ENCODE results near the gene SVIL.
"Not testable (repeated sequence)": the region's sequence is repeated elsewhere in the genome, so short reads cannot be mapped to it uniquely, and the experiment has no call there.

The SVIL gene

DNA sequence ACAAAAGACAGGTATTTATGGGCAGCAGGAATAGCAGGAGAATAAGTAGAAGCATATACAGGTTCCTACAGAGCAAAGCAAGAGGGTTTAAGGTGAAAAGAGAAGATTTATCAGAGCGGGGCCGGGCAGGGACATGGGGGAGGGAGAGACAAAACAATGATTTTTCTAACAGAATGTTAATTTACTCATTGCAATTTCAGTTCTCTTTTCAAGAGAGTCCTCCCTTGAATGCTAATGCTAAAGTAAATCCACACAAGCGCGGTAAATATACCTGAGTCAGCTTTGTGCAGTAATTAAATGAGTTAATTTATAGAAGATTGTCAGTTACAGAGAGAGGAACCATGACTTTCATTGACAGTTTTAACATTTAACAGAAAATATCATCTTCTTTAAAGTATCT is 127.0 kb downstream of the SVIL start:
- H3K36me3 ChIP-seq (ENCODE audit: insufficient read depth, low read length); H3K27ac ChIP-seq (ENCODE audit: low read depth, low read length); H3K4me3 ChIP-seq (ENCODE audit: low read depth, low read length); H3K27me3 ChIP-seq (ENCODE audit: insufficient read depth, low read length); H3K4me1 ChIP-seq (ENCODE audit: control insufficient read depth, insufficient read depth, low read length, unreplicated experiment); H3K79me2 ChIP-seq (ENCODE audit: control insufficient read depth, insufficient read depth, low read length, unreplicated experiment); H2AFZ ChIP-seq (ENCODE audit: low read length, unreplicated experiment): not testable (repeated sequence)

DNA sequence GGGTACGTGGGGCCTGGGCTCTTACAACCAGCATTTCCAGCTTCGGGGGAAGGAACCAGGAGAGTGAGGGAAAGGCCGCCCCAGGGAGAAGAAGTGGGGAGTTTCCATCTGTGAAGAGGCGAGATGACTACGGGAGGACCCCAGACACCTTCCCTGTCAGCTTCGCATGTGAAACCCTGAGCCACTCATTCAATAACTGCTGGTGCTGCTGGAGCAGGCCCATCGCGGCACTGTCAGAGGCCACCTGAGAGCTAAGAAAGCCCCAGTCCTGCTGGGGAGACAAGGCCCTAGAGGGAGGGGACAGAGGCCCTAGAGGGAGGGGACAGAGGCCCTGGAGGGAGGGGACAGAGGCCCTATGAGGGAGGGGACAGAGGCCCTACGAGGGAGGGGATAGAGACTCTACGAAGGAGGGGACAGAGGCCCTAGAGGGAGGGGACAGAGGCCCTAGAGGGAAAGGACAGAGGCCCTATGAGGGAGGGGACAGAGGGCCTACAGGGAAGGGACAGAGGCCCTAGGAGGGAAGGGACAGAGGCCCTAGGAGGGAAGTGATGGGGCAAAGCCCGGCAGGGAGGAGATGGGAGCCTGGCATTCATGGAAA is 128.3 kb downstream of the SVIL start:
- H3K27ac ChIP-seq (ENCODE audit: low read depth, low read length); H3K36me3 ChIP-seq (ENCODE audit: insufficient read depth, low read length); H3K79me2 ChIP-seq (ENCODE audit: control insufficient read depth, insufficient read depth, low read length, unreplicated experiment); H3K4me1 ChIP-seq (ENCODE audit: control insufficient read depth, insufficient read depth, low read length, unreplicated experiment); H3K4me3 ChIP-seq (ENCODE audit: low read depth, low read length); H2AFZ ChIP-seq (ENCODE audit: low read length, unreplicated experiment); H3K27me3 ChIP-seq (ENCODE audit: insufficient read depth, low read length): not testable (repeated sequence)

DNA sequence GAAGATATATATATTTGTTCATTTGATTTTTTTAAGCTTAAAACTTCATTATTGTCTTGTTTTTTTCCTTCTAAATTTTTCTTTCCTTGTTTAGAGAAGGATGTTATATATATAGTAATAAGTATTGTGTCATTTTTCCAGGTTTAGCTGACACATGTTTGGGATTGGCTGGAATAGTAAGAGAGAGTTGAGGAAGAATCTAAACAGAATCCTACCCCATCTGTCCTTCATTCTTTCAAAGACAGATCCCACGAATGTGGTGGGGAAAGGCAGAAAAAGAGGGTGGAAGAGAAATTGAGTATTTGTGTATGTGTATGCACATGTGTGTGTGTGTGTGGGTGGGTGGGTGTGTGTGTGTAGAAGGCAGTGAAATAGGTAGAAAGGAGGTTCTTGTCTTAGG is 132.4 kb downstream of the SVIL start:
- Histone ChIP-seq H3K27me3 (ENCODE audit: insufficient read depth, low read length) (no peaks in the 10 kb centered on the region), H3K36me3 (ENCODE audit: insufficient read depth, low read length) (no peaks in the 10 kb centered on the region; the same call in none of the 2 replicates), H3K4me1 (ENCODE audit: control insufficient read depth, insufficient read depth, low read length, unreplicated experiment) (peaks cover 11% of the 10 kb centered on the region), H2AFZ (ENCODE audit: low read length, unreplicated experiment) (no peak overlapping the region), H3K79me2 (ENCODE audit: control insufficient read depth, insufficient read depth, low read length, unreplicated experiment) (no peaks in the 10 kb centered on the region), H3K4me3 (ENCODE audit: low read depth, low read length) (no peak overlapping the region), H3K27ac (ENCODE audit: low read depth, low read length) (peak overlapping the region; percentile 65)

GRCh38 chr10:29501692-29502091 is 133.1 kb downstream of the SVIL start:
- H2AFZ ChIP-seq (ENCODE audit: low read length, unreplicated experiment) = no peak overlapping the region

DNA sequence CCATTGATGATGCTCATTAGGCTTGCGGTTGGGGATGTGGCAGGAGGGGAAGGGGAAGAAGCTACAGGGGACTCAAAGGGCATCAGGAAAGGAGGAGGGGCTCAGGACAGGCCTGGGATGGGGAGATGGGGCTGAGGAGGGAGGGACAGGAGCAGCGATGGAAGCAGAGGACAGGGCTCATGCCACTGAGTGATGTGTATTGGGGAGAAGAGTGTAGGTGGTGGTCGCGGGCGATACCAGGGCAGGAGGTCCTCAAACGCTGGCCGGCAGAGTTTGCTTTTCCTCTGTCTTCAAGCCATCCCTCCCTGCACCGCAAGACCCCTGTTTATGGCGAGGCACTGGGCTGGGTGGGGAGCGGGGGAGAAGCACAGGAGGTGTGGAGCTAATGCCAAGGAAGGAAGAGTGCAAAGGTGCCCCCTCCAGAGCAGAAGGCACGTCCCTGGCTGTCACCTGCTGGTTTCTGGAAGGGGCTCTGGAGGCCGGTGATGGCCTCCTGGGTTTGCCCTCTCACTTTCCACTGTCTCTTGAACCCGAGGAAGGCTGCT is 134.7 kb downstream of the SVIL start:
- Histone ChIP-seq H3K27ac (ENCODE audit: low read depth, low read length) (no peak overlapping the region), H3K4me1 (ENCODE audit: control insufficient read depth, insufficient read depth, low read length, unreplicated experiment) (peaks cover 14% of the 10 kb centered on the region), H3K36me3 (ENCODE audit: insufficient read depth, low read length) (no peaks in the 10 kb centered on the region; the same call in 1 of the 2 replicates), H3K4me3 (ENCODE audit: low read depth, low read length) (no peak overlapping the region), H2AFZ (ENCODE audit: low read length, unreplicated experiment) (no peak overlapping the region), H3K27me3 (ENCODE audit: insufficient read depth, low read length) (no peaks in the 10 kb centered on the region), H3K79me2 (ENCODE audit: control insufficient read depth, insufficient read depth, low read length, unreplicated experiment) (no peaks in the 10 kb centered on the region)

More at GRCh38 chr10:29501692-29502091, 133.1 kb downstream of the SVIL start:
- Histone ChIP-seq H3K79me2 (ENCODE audit: control insufficient read depth, insufficient read depth, low read length, unreplicated experiment) (no peaks in the 10 kb centered on the region), H3K4me1 (ENCODE audit: control insufficient read depth, insufficient read depth, low read length, unreplicated experiment) (peaks cover 11% of the 10 kb centered on the region), H3K36me3 (ENCODE audit: insufficient read depth, low read length) (no peaks in the 10 kb centered on the region; the same call in none of the 2 replicates), H3K4me3 (ENCODE audit: low read depth, low read length) (no peak overlapping the region), H3K27me3 (ENCODE audit: insufficient read depth, low read length) (no peaks in the 10 kb centered on the region), H3K27ac (ENCODE audit: low read depth, low read length) (peak overlapping the region; percentile 65)

- no peak overlapping the region for H3K27ac ChIP-seq (ENCODE audit: low read depth, low read length)
- H3K79me2 ChIP-seq (ENCODE audit: control insufficient read depth, insufficient read depth, low read length, unreplicated experiment) = no peaks in the 10 kb centered on the region
- peaks cover 14% of the 10 kb centered on the region for H3K36me3 ChIP-seq (ENCODE audit: insufficient read depth, low read length)
- H3K27me3 ChIP-seq (ENCODE audit: insufficient read depth, low read length) = no peaks in the 10 kb centered on the region
- peaks cover 6% of the 10 kb centered on the region for H3K4me1 ChIP-seq (ENCODE audit: control insufficient read depth, insufficient read depth, low read length, unreplicated experiment)
- no peak overlapping the region for H3K4me3 ChIP-seq (ENCODE audit: low read depth, low read length)
- no peak overlapping the region for H2AFZ ChIP-seq (ENCODE audit: low read length, unreplicated experiment)
Measured at GRCh38 chr10:29496341-29497162, 138.2 kb downstream of the SVIL start.

DNA sequence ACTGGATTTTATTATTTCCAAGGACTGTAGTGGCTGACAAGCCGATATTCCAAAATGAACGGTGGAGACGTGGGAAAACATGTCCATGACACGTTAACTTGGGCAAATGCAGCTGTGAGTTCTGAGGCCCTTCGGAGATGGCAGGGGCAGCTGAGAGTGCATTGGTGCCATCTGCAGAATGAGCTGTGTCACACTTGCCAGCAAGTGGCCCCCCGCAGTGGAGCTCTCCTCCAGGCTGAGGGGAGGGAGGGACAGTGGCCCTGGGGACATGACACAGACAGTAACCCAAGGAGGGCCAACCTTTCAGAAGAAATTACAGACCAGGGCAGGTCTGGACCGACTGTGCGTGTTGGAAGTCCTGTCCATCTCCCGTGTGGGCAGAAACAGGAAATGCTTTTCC is 139.4 kb downstream of the SVIL start:
- no peaks in the 10 kb centered on the region for H3K79me2 ChIP-seq (ENCODE audit: control insufficient read depth, insufficient read depth, low read length, unreplicated experiment)
- no peak overlapping the region for H3K27ac ChIP-seq (ENCODE audit: low read depth, low read length)
- peaks cover 14% of the 10 kb centered on the region for H3K36me3 ChIP-seq (ENCODE audit: insufficient read depth, low read length)
- H3K4me3 ChIP-seq (ENCODE audit: low read depth, low read length) = no peak overlapping the region
- no peak overlapping the region for H2AFZ ChIP-seq (ENCODE audit: low read length, unreplicated experiment)
- peaks cover 3% of the 10 kb centered on the region for H3K4me1 ChIP-seq (ENCODE audit: control insufficient read depth, insufficient read depth, low read length, unreplicated experiment)
- H3K27me3 ChIP-seq (ENCODE audit: insufficient read depth, low read length) = no peaks in the 10 kb centered on the region

DNA sequence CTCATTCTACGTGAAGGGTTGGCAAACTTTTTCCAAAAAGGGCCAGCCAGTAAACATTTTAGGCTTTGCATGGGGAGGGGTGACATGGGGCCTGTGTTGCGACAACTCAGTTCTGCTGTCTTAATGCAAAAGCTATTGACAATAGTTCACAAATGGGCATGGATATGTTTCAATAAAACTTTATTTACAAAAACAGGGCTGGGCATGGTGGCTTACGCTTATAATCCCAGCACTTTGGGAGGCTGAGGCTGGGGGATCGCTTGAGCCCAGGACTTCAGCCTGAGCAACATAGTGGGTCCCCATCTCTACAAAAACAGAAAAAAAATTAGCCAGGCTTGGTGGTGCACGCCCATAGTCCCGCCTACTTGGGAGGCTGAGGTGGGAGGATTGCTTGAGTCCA is 141.1 kb downstream of the SVIL start:
- no peak overlapping the region for H3K4me3 ChIP-seq (ENCODE audit: low read depth, low read length)
- no peaks in the 10 kb centered on the region for H3K27me3 ChIP-seq (ENCODE audit: insufficient read depth, low read length)
- H3K79me2 ChIP-seq (ENCODE audit: control insufficient read depth, insufficient read depth, low read length, unreplicated experiment) = no peaks in the 10 kb centered on the region
- no peak overlapping the region for H2AFZ ChIP-seq (ENCODE audit: low read length, unreplicated experiment)
- H3K27ac ChIP-seq (ENCODE audit: low read depth, low read length) = no peak overlapping the region
- H3K36me3 ChIP-seq (ENCODE audit: insufficient read depth, low read length) = peaks cover 21% of the 10 kb centered on the region
- peaks cover 3% of the 10 kb centered on the region for H3K4me1 ChIP-seq (ENCODE audit: control insufficient read depth, insufficient read depth, low read length, unreplicated experiment)

DNA sequence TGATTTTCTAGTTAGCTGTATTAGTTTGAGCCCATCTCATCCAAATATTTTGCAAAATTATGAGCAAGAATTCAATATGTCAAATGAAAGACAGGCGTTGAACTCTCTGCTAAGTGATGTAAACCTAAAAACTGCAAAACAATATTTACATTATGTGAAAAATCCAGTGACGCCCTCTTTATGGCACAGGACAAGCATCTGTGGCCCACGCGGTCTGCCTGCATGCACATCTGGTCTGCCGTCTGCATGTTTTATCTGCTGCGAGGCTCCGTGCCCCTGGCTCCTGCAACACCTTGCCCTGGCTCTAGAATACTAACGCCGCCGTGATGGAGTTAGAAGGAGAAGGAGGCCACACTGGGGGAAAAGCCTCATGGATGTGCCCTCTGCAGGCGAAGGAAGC is 142.0 kb downstream of the SVIL start:
- peaks cover 23% of the 10 kb centered on the region for H3K36me3 ChIP-seq (ENCODE audit: insufficient read depth, low read length)
- peaks cover 3% of the 10 kb centered on the region for H3K4me1 ChIP-seq (ENCODE audit: control insufficient read depth, insufficient read depth, low read length, unreplicated experiment)
- H3K27ac ChIP-seq (ENCODE audit: low read depth, low read length) = no peak overlapping the region
- H2AFZ ChIP-seq (ENCODE audit: low read length, unreplicated experiment) = no peak overlapping the region
- H3K79me2 ChIP-seq (ENCODE audit: control insufficient read depth, insufficient read depth, low read length, unreplicated experiment) = no peaks in the 10 kb centered on the region
- H3K4me3 ChIP-seq (ENCODE audit: low read depth, low read length) = no peak overlapping the region
- H3K27me3 ChIP-seq (ENCODE audit: insufficient read depth, low read length) = no peaks in the 10 kb centered on the region

GRCh38 chr10:29491918-29492317 is 142.9 kb downstream of the SVIL start:
- Histone ChIP-seq H3K4me3 (ENCODE audit: low read depth, low read length) (no peak overlapping the region), H3K27me3 (ENCODE audit: insufficient read depth, low read length) (no peaks in the 10 kb centered on the region), H3K79me2 (ENCODE audit: control insufficient read depth, insufficient read depth, low read length, unreplicated experiment) (no peaks in the 10 kb centered on the region), H3K4me1 (ENCODE audit: control insufficient read depth, insufficient read depth, low read length, unreplicated experiment) (peaks cover 3% of the 10 kb centered on the region), H3K36me3 (ENCODE audit: insufficient read depth, low read length) (peaks cover 23% of the 10 kb centered on the region), H2AFZ (ENCODE audit: low read length, unreplicated experiment) (no peak overlapping the region), H3K27ac (ENCODE audit: low read depth, low read length) (no peak overlapping the region)

GRCh38 chr10:29490781-29491280 is 143.9 kb downstream of the SVIL start:
- not testable (repeated sequence) for H3K27ac ChIP-seq (ENCODE audit: low read depth, low read length); H3K27me3 ChIP-seq (ENCODE audit: insufficient read depth, low read length); H3K79me2 ChIP-seq (ENCODE audit: control insufficient read depth, insufficient read depth, low read length, unreplicated experiment); H3K4me1 ChIP-seq (ENCODE audit: control insufficient read depth, insufficient read depth, low read length, unreplicated experiment); H2AFZ ChIP-seq (ENCODE audit: low read length, unreplicated experiment); H3K4me3 ChIP-seq (ENCODE audit: low read depth, low read length)
- H3K36me3 ChIP-seq (ENCODE audit: insufficient read depth, low read length) = peaks cover 31% of the 10 kb centered on the region

Measured in ACC112 (cell line).